ENCODE measurements around the gene NYAP2.

Gene NYAP2

GRCh38 chr2:225428360-225428759, 28.9 kb downstream of the NYAP2 start:
- DNase-seq (ENCODE audit: low read depth, low spot score): no peak

GRCh38 chr2:225429717-225430116, 30.2 kb downstream of the NYAP2 start:
- no peak for DNase-seq (ENCODE audit: low read depth, low spot score)

GRCh38 chr2:225431105-225431863, 31.8 kb downstream of the NYAP2 start:
- no peak for DNase-seq (ENCODE audit: low read depth, low spot score)

GRCh38 chr2:225434014-225434413, 34.5 kb downstream of the NYAP2 start:
- DNase-seq (ENCODE audit: low read depth, low spot score): no peak

- DNase-seq (ENCODE audit: low read depth, low spot score): no peak
These were observed 37.8 kb downstream of the NYAP2 start for GRCh38 chr2:225437319-225437718.

GRCh38 chr2:225438248-225438647, 38.7 kb downstream of the NYAP2 start:
- DNase-seq (ENCODE audit: low read depth, low spot score): no peak

GRCh38 chr2:225452677-225453076, 53.2 kb downstream of the NYAP2 start:
- no peak for DNase-seq (ENCODE audit: low read depth, low spot score)

- no peak for DNase-seq (ENCODE audit: low read depth, low spot score)
These were observed 54.9 kb downstream of the NYAP2 start for GRCh38 chr2:225454412-225454811.

GRCh38 chr2:225456619-225457260, 57.2 kb downstream of the NYAP2 start:
- DNase-seq (ENCODE audit: low read depth, low spot score): no peak

- no peak for DNase-seq (ENCODE audit: low read depth, low spot score)
These were observed 58.0 kb downstream of the NYAP2 start for GRCh38 chr2:225457482-225457881.

- no peak for DNase-seq (ENCODE audit: low read depth, low spot score)
These were observed 59.1 kb downstream of the NYAP2 start for GRCh38 chr2:225458431-225459117.

- no peak for DNase-seq (ENCODE audit: low read depth, low spot score)
These were observed 62.9 kb downstream of the NYAP2 start for GRCh38 chr2:225462417-225462816.

GRCh38 chr2:225462945-225463344, 63.4 kb downstream of the NYAP2 start:
- no peak for DNase-seq (ENCODE audit: low read depth, low spot score)

- no peak for DNase-seq (ENCODE audit: low read depth, low spot score)
These were observed 63.9 kb downstream of the NYAP2 start for GRCh38 chr2:225463449-225463848.

GRCh38 chr2:225464346-225465025, 65.0 kb downstream of the NYAP2 start:
- DNase-seq (ENCODE audit: low read depth, low spot score): no peak

- DNase-seq (ENCODE audit: low read depth, low spot score): no peak
These were observed 66.3 kb downstream of the NYAP2 start for GRCh38 chr2:225465827-225466226.

- DNase-seq (ENCODE audit: low read depth, low spot score): no peak
These were observed 67.5 kb downstream of the NYAP2 start for GRCh38 chr2:225466891-225467604.

GRCh38 chr2:225468131-225468530, 68.6 kb downstream of the NYAP2 start:
- no peak for DNase-seq (ENCODE audit: low read depth, low spot score)

GRCh38 chr2:225471039-225471438, 71.5 kb downstream of the NYAP2 start:
- DNase-seq (ENCODE audit: low read depth, low spot score): no peak

GRCh38 chr2:225471482-225471881, 72.0 kb downstream of the NYAP2 start:
- DNase-seq (ENCODE audit: low read depth, low spot score): no peak

GRCh38 chr2:225472161-225472560, 72.7 kb downstream of the NYAP2 start:
- no peak for DNase-seq (ENCODE audit: low read depth, low spot score)

- DNase-seq (ENCODE audit: low read depth, low spot score): no peak
These were observed 79.9 kb downstream of the NYAP2 start for GRCh38 chr2:225479386-225479785.
